ENCODE measurements around the gene NOB1.
"Not testable (repeated sequence)": the region's sequence is repeated elsewhere in the genome, so short reads cannot be mapped to it uniquely, and the experiment has no call there.

NOB1 gene

DNA sequence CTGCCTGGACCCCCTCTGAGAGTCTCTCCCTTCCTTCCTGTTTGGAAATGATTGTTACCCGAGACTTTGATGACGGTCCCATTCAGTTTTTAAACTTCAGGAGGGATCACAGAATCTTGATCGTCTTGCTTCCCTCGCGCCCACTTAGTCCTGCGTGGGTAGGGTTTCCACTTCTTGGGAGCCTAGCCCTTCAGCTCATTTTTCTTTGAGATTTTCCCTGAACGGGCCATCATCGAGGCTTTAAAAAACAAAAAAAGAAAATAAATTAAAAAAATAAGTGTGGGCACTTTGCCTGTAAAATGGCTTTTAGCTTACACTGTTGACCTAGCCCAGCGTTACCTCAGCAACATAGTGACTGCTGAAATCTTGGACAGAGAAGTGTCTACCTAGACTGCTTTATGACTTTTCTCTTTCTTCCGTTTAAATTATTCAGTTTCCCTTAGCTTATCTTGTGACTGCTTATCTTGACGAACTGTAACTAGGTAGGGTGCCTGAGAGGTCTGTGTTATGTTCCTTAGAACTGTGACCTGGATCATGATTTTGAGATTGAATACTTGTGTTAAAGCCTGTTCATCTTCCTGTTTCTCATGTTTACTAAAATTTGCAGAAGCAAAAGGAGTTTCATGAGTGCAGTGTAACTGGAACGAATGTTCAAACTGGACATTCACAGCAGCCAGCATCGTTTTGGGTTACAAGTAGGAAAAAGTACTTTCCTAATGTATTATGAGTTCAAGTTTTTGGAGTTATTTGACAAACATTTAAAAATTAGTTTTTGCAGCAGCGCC lies 8.3 kb upstream of the NOB1 start:
- H3K4me3 ChIP-seq (ENCODE audit: low read depth, low read length) = peak overlapping the region; percentile 94
- DNase-seq (ENCODE audit: low read depth) = peak; percentile 42
- no peak for TF ChIP-seq CTCF (IDR thresholded peaks at IDR 0.05; ENCODE audit: control insufficient read depth, extremely low read depth, insufficient read depth)

DNA sequence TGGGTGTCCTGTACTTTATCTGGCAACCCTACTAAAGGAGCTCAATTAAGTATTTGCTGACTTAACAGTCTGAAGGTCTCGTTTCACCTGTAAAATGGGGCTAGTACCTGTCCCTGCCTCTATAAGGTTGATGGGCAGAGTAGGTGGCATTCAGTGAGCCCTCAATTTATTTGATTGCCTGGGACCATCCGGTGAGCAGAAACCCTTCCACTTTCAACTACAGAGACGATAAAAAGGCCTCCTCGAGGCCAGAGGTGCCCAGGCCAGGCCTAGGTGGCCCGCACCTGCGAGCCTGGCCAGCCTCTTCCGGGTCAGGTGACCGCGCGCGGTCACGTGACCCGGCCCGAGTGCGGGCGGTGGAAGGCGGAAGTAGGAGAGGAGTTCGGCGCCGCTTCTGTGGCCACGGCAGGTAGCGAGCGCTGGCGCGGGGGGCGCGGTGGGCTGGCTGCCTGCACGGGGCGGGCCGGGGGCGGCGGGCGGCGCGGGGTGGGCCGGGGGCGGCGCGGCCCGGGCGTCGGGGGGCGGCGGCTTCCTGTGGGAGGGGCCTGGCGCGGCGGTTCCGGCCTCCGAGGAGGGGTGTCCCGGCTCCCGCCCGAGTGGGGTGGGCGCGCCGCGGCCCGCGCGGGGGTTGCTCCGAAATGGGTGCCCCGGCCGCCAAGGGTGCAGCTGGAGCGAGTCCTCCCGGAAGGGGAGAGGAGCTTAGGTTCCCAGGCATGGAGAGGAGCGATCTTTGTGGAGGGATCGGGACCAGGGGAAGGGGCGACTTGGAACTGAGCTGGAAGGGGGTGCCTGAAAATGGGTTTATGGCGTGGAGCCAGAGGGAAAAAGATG lies 7.5 kb upstream of the NOB1 start, which contains the start of gene WWP2:
WWP2 (plus strand) TSS at position 350 of the 831 bp plus-strand sequence. CDS start 24,679 bp downstream, outside the sequence.
- no peak for TF ChIP-seq CTCF (IDR thresholded peaks at IDR 0.05; ENCODE audit: control insufficient read depth, extremely low read depth, insufficient read depth)
- peak; percentile 49 for DNase-seq (ENCODE audit: low read depth)
- H3K4me3 ChIP-seq (ENCODE audit: low read depth, low read length) = peak within 1 kb of the TSS; percentile 94

GRCh38 chr16:69757375-69757774 lies 2.6 kb upstream of the NOB1 start:
- not testable (repeated sequence) for DNase-seq (ENCODE audit: low read depth); H3K4me3 ChIP-seq (ENCODE audit: low read depth, low read length)

- DNase-seq (ENCODE audit: low read depth) = no peak
- TF ChIP-seq CTCF (IDR thresholded peaks at IDR 0.05; ENCODE audit: control insufficient read depth, extremely low read depth, insufficient read depth) = no peak
- H3K4me3 ChIP-seq (ENCODE audit: low read depth, low read length) = no peak overlapping the region
Observed at GRCh38 chr16:69756705-69757104, 2.0 kb upstream of the NOB1 start.

- H3K4me3 ChIP-seq (ENCODE audit: low read depth, low read length) = peak overlapping the region; percentile 72
- no peak for TF ChIP-seq CTCF (IDR thresholded peaks at IDR 0.05; ENCODE audit: control insufficient read depth, extremely low read depth, insufficient read depth)
- DNase-seq (ENCODE audit: low read depth) = no peak
Observed at GRCh38 chr16:69754143-69754468, 620 bp downstream of the NOB1 start.

DNA sequence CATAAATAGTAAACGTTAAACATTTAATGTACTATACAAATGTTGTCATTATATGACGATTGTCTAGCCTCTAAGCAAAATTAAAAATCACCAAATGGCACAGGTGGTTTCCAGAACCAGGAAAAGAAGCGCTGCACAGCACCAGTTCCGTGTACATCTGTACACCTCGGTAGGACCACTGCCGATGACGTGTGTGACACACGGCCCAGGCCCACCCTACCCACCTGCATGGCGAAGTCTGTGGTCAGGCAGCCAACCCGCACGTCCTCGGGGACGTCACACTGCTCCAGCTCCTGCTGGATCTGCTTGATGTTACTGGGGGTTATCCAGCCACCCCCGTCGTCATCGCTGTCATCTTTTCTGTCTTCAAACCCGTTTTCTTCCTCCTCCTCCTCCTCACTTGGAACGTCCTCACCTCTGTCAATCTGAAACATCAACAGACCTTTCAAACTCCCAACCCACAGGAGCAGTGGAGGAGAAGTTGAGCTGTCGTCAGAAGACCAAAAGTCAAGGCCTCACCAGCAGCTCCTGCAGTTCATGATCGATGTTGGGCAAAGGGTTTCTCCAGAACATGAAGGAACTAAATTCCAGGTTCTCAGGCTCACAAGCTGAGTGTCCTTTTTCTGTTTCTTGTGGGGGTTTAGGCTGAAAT lies 5.9 kb downstream of the NOB1 start:
- TF ChIP-seq CTCF (IDR thresholded peaks at IDR 0.05; ENCODE audit: control insufficient read depth, extremely low read depth, insufficient read depth) = no peak
- no peak for DNase-seq (ENCODE audit: low read depth)

DNA sequence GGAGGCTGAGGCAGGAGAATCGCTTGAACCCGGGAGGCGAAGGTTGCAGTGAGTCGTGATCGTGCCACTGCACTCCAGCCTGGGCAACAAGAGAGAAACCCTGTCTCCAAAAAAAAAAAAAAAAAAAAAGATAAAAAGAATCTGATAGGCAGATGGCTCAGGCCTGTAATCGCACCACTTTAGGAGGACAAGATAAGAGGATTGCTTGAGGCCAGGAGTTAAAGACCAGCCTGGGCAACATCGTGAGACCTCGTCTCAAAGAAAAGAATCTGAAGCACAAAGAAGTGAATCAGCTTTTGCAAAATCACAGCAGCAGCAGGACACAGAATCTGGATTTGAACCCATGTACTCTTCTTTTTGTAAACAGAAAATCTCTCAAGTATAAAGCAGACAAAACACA lies 7.6 kb downstream of the NOB1 start:
- DNase-seq (ENCODE audit: low read depth) = no peak
- H3K4me3 ChIP-seq (ENCODE audit: low read depth, low read length) = no peak overlapping the region
- TF ChIP-seq CTCF (IDR thresholded peaks at IDR 0.05; ENCODE audit: control insufficient read depth, extremely low read depth, insufficient read depth) = no peak

More for the DNA sequence above, 5.9 kb downstream of the NOB1 start:
- H3K4me3 ChIP-seq (ENCODE audit: low read depth, low read length) = no peak overlapping the region

Measured in LNCaP clone FGC (cell line).